ENCODE measurements around the gene SOX9.

- TF ChIP-seq CTCF (IDR thresholded peaks at IDR 0.05; ENCODE audit: poor library complexity): no peak
- no peak for TF ChIP-seq EZH2 (IDR thresholded peaks at IDR 0.05; ENCODE audit: borderline replicate concordance)
Measured at GRCh38 chr17:72089453-72089987, 31.3 kb upstream of the SOX9 start.

Measured in hepatocyte (in vitro differentiated cells).